Right lobe of liver (tissue), 4 donors: ENCODE results near the gene UPB1.

Source experiments
- POLR2A ChIP-seq: fragments of 450-650 bp; IDR thresholded peaks from one replicate; pipeline ENCODE4 v1.6.1; 2017; ENCODE audit warnings: antibody characterized with exemption, mild to moderate bottlenecking
- TF ChIP-seq, protein P1 (sequence below), 4 donors: fragments of 200-600 bp in 3 of 4; fragments of 450-650 bp in 1 of 4; IDR thresholded peaks; one replicate each; pipeline versions ENCODE4 v1.5.1 to v1.8.0; 2016 to 2022; ENCODE audit warnings: antibody characterized with exemption in 4 of 4, mild to moderate bottlenecking in 2 of 4
- donor health status: DM: no; HTN: no; CAD: no.
- donor health status: DM: no; HTN: no; CAD: no.
- donor health status: DM: no; HTN: yes; CAD: no.

DNA sequence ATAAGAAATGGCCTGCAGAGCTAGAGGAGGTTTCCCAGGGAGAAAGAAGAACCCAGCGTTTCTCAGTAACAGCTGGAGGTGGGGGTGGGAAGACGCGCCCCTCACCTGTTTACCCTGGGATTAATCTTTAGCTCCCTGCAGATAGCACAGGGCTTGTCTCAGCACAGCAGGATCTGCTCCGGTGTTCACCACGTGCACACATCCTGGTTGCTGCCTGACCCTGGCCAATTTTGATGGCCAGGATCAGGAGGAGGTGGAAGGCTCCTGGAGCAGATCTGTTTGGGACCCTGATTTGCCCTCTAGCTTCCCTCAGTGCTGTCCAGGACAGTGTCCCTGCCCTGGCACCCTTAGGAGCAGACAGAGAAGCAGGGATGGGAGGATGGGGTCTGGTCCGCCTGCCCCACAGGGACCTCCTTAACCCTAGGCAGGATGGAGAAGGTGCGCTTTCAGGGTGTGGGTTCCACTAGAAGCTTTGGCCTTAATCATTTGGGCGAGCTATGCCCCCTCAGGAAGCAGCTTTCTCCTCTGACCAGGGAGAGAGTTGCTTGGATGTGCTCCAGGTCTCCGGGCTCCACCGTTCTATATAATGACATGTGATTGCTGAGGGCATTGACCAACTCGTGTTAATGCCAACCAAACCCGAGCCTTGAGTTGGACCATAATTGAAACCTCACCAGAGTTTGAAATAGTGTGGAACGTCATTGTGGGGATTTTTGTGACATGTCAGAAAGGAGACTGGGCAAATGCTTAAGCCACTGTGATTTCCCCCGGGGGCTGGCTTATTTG is 19.3 kb downstream of the UPB1 start:
- TF ChIP-seq, protein P1, sequence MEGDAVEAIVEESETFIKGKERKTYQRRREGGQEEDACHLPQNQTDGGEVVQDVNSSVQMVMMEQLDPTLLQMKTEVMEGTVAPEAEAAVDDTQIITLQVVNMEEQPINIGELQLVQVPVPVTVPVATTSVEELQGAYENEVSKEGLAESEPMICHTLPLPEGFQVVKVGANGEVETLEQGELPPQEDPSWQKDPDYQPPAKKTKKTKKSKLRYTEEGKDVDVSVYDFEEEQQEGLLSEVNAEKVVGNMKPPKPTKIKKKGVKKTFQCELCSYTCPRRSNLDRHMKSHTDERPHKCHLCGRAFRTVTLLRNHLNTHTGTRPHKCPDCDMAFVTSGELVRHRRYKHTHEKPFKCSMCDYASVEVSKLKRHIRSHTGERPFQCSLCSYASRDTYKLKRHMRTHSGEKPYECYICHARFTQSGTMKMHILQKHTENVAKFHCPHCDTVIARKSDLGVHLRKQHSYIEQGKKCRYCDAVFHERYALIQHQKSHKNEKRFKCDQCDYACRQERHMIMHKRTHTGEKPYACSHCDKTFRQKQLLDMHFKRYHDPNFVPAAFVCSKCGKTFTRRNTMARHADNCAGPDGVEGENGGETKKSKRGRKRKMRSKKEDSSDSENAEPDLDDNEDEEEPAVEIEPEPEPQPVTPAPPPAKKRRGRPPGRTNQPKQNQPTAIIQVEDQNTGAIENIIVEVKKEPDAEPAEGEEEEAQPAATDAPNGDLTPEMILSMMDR (IDR thresholded peaks at IDR 0.05) = no peak
- no peak for TF ChIP-seq POLR2A
